NCI-H187 treated with DMSO at 0.1 percent for 48 hours (cell line): ENCODE measurements around the gene BCKDHB.

Source experiments
- DNase-seq: peaks from one replicate; lab custom pipeline; 2025; lab: John Stamatoyannopoulos, UW

Gene BCKDHB

GRCh38 chr6:80151635-80152034 lies 45.2 kb downstream of the BCKDHB start:
- DNase-seq: no peak

- no peak for DNase-seq
These were observed 47.7 kb downstream of the BCKDHB start for GRCh38 chr6:80154160-80154559.

- no peak for DNase-seq
These were observed 49.8 kb downstream of the BCKDHB start for GRCh38 chr6:80156221-80156620.

- DNase-seq: no peak
These were observed 52.1 kb downstream of the BCKDHB start for GRCh38 chr6:80158478-80158989.

GRCh38 chr6:80161434-80161833 lies 55.0 kb downstream of the BCKDHB start:
- no peak for DNase-seq

- no peak for DNase-seq
These were observed 57.3 kb downstream of the BCKDHB start for GRCh38 chr6:80163754-80164187.

GRCh38 chr6:80165143-80165542 lies 58.7 kb downstream of the BCKDHB start:
- no peak for DNase-seq

GRCh38 chr6:80165819-80166218 lies 59.3 kb downstream of the BCKDHB start:
- DNase-seq: no peak

- DNase-seq: no peak
These were observed 64.0 kb downstream of the BCKDHB start for GRCh38 chr6:80170433-80170832.

- DNase-seq: no peak
These were observed 66.9 kb downstream of the BCKDHB start for GRCh38 chr6:80173411-80173810.

GRCh38 chr6:80174900-80175572 lies 68.6 kb downstream of the BCKDHB start:
- DNase-seq: no peak

- no peak for DNase-seq
These were observed 73.2 kb downstream of the BCKDHB start for GRCh38 chr6:80179695-80180094.

- no peak for DNase-seq
These were observed 75.0 kb downstream of the BCKDHB start for GRCh38 chr6:80181352-80182081.

- DNase-seq: no peak
These were observed 75.8 kb downstream of the BCKDHB start for GRCh38 chr6:80182308-80182707.

GRCh38 chr6:80183019-80183795 lies 76.7 kb downstream of the BCKDHB start:
- DNase-seq: no peak

- DNase-seq: no peak
These were observed 79.0 kb downstream of the BCKDHB start for GRCh38 chr6:80185492-80185891.

- DNase-seq: no peak
These were observed 79.6 kb downstream of the BCKDHB start for GRCh38 chr6:80186082-80186481.

GRCh38 chr6:80196906-80197305 lies 90.4 kb downstream of the BCKDHB start:
- DNase-seq: no peak

GRCh38 chr6:80197474-80197873 lies 91.0 kb downstream of the BCKDHB start:
- DNase-seq: no peak

GRCh38 chr6:80197986-80198385 lies 91.5 kb downstream of the BCKDHB start:
- no peak for DNase-seq

GRCh38 chr6:80203283-80203682 lies 96.8 kb downstream of the BCKDHB start:
- no peak for DNase-seq

- DNase-seq: no peak
These were observed 98.9 kb downstream of the BCKDHB start for GRCh38 chr6:80205404-80205803.

GRCh38 chr6:80206758-80207157 lies 100.3 kb downstream of the BCKDHB start:
- no peak for DNase-seq
